PFSK-1 (cell line): Measurements from ENCODE around the gene TBC1D23.

Experiments used
- FOXP2 ChIP-seq: optimal IDR thresholded peaks from 2 replicates; pipeline ENCODE3; 2011; ENCODE audit warnings: borderline replicate concordance, control low read depth, inconsistent platforms; ENCODE audit not compliant: insufficient read depth; ENCODE audit errors: extremely low read length, extremely low read depth
- POLR2AphosphoS5 ChIP-seq: IDR thresholded peaks from 2 replicates; pipeline ENCODE4 v1.6.1; 2012; ENCODE audit warnings: low read depth, mild to moderate bottlenecking, control low read depth, low read length, moderate library complexity
- SIN3A ChIP-seq: IDR thresholded peaks from 2 replicates; pipeline ENCODE4 v1.6.1; 2012; ENCODE audit warnings: mild to moderate bottlenecking, low read length, moderate library complexity, borderline replicate concordance; ENCODE audit not compliant: insufficient read depth
- TAF1 ChIP-seq: IDR thresholded peaks from 2 replicates; pipeline ENCODE4 v1.6.1; 2012; ENCODE audit warnings: low read length, control low read depth, borderline replicate concordance; ENCODE audit not compliant: insufficient read depth
- TF ChIP-seq, protein P1 (sequence below), 2 experiments: IDR thresholded peaks; 2 replicates each; pipeline versions ENCODE4 v1.6.1 to v1.8.0; 2011 to 2012; ENCODE audit warnings: low read depth in 2 of 2, low read length in 2 of 2, control low read depth in 1 of 2, inconsistent platforms in 1 of 2, mild to moderate bottlenecking in 1 of 2, moderate library complexity in 1 of 2; ENCODE audit not compliant: insufficient read depth in 1 of 2

The TBC1D23 gene

DNA sequence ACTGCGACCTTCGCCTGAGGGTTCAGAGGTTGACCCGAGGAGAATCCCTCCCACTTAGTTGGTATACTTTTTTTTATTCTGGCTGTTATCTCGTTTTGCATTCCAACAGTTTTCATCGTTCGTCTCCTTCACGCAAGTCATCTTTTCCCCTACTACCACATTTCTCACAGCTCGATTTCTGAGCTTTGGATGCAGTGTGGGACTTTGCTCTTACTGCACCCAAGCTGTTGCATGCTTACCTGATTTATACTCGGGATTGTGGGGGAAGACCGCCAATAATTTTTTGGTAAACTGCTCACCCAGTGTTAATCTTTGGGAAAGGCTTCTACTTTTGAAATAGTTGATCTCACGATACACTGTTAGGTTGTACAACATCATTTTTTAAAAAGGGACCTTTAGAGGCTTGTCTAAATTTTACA is 702 bp downstream of the TBC1D23 start:
- no peak for TF ChIP-seq POLR2AphosphoS5
- no peak for TF ChIP-seq FOXP2
- TF ChIP-seq SIN3A, result no peak
- no peak for TF ChIP-seq TAF1
- TF ChIP-seq, protein P1, sequence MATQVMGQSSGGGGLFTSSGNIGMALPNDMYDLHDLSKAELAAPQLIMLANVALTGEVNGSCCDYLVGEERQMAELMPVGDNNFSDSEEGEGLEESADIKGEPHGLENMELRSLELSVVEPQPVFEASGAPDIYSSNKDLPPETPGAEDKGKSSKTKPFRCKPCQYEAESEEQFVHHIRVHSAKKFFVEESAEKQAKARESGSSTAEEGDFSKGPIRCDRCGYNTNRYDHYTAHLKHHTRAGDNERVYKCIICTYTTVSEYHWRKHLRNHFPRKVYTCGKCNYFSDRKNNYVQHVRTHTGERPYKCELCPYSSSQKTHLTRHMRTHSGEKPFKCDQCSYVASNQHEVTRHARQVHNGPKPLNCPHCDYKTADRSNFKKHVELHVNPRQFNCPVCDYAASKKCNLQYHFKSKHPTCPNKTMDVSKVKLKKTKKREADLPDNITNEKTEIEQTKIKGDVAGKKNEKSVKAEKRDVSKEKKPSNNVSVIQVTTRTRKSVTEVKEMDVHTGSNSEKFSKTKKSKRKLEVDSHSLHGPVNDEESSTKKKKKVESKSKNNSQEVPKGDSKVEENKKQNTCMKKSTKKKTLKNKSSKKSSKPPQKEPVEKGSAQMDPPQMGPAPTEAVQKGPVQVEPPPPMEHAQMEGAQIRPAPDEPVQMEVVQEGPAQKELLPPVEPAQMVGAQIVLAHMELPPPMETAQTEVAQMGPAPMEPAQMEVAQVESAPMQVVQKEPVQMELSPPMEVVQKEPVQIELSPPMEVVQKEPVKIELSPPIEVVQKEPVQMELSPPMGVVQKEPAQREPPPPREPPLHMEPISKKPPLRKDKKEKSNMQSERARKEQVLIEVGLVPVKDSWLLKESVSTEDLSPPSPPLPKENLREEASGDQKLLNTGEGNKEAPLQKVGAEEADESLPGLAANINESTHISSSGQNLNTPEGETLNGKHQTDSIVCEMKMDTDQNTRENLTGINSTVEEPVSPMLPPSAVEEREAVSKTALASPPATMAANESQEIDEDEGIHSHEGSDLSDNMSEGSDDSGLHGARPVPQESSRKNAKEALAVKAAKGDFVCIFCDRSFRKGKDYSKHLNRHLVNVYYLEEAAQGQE (IDR thresholded peaks at IDR 0.05; ENCODE audit: insufficient read depth in 1 of 2, low read depth in 2 of 2, low read length in 2 of 2), result no peak

DNA sequence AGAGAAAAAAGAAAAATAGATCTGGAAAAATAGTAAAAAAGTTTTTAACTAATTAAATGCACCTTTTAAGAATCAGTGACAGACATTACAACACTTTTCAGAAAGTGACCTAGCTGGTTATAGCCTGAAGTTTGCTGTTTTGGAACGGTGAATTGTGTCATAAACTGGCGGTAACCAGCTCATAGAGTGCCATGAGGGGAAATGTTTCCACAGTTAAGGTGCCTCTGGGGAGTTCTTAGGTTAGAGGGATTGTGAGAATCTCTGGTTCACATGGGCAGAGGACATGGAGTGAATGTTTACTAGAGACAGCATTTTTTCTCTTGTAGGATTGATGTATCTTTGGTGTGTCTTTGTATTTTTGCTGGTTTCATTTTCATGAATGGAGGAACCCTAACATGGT is 2.8 kb downstream of the TBC1D23 start:
- no peak for TF ChIP-seq TAF1
- TF ChIP-seq POLR2AphosphoS5, result no peak
- TF ChIP-seq, protein P1 (IDR thresholded peaks at IDR 0.05; ENCODE audit: insufficient read depth in 1 of 2, low read depth in 2 of 2, low read length in 2 of 2), result no peak
- TF ChIP-seq FOXP2, result no peak
- TF ChIP-seq SIN3A, result no peak

DNA sequence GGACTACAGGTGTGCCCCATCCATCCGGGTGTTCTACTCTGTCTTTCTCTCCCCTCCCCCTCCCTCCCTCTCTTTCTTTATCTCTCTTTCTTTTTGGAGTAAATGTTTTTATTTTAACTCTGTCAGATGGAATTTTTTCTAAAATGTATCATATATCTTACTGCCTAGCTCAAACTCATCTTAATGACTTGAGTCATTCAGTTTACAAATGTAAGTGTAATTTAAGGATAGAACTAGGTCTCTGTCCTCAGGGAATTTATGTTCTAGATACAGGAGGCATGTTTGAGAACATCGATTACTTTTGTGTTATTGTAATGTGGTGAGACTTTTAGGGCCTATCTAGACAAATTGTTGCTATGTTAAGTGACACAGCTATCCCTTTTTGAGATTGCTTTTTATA is 3.5 kb downstream of the TBC1D23 start:
- TF ChIP-seq POLR2AphosphoS5 (no peak), SIN3A (no peak)

DNA sequence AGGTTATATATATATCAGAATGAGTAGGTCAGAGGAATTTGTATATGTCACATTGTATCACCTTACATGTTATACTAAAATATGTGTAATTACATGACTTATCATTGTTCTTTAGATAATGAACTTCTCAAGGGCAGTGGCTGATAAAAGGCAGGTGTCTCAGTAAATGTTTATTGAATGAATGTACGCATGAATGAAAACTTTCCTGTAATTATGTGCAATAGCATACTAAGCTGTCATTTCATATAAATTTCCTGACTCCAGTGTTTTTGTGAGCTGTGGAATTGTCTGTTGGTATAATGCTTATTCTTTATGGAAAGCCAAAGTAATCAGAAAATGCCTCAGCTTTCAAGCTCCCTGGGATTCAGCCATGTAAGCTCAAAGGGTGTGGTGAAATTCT is 4.2 kb downstream of the TBC1D23 start:
- TF ChIP-seq FOXP2 (no peak), POLR2AphosphoS5 (no peak), TAF1 (no peak), SIN3A (no peak)
- TF ChIP-seq, protein P1 (IDR thresholded peaks at IDR 0.05; ENCODE audit: insufficient read depth in 1 of 2, low read depth in 2 of 2, low read length in 2 of 2), result no peak

DNA sequence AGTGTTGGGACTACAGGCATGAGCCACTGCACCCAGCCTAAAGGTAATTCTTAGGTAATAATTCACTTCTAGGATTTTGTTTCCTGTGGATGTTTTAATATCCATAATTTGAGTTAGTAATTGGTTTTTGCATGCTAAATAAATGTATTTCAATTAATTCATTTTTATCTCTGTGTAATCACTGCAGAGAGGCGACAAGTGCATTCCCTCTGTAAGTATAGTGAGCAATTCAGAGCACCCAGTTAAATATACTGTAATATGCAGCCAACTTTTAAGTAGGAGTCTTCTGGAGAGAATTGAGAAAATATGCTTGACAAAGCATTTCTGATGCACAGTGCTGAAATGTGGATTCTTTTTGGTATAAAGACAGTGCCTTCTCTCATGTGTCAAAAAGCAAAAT is 5.7 kb downstream of the TBC1D23 start:
- TF ChIP-seq SIN3A, result no peak

DNA sequence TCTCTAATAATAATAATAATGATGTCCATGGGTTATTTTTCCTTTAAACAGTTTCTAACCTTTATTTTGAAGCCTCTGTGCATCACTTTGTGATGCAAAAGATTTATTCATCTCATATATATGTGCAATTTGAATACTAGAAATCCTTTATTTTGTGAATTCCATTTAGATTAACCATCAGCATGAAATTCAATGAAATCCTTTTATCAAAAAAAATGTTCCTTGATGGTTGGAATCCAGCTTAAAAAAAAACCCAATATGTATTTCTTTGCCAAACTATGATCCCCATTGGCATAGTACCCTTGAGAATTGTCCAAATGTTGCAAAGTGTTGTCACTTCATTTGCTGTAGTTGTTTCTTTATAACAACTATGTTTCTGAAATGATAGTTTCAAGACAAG is 7.4 kb downstream of the TBC1D23 start:
- no peak for TF ChIP-seq FOXP2
- TF ChIP-seq SIN3A, result no peak
- TF ChIP-seq, protein P1 (IDR thresholded peaks at IDR 0.05; ENCODE audit: insufficient read depth in 1 of 2, low read depth in 2 of 2, low read length in 2 of 2), result no peak
- TF ChIP-seq POLR2AphosphoS5, result no peak
- TF ChIP-seq TAF1, result no peak
